ENCODE results near the gene METTL3. TPM values are rescaled to one million over a fixed set of nuclear protein-coding genes. Genes with fewer than 3 reads are reported as not detected.

Gene METTL3
- total and polyA plus RNA-seq, 2 of the 13 experiments (the other 11 are each of a cell fraction or from before 2014, with no cell fraction given), result 123 to 130 TPM

DNA sequence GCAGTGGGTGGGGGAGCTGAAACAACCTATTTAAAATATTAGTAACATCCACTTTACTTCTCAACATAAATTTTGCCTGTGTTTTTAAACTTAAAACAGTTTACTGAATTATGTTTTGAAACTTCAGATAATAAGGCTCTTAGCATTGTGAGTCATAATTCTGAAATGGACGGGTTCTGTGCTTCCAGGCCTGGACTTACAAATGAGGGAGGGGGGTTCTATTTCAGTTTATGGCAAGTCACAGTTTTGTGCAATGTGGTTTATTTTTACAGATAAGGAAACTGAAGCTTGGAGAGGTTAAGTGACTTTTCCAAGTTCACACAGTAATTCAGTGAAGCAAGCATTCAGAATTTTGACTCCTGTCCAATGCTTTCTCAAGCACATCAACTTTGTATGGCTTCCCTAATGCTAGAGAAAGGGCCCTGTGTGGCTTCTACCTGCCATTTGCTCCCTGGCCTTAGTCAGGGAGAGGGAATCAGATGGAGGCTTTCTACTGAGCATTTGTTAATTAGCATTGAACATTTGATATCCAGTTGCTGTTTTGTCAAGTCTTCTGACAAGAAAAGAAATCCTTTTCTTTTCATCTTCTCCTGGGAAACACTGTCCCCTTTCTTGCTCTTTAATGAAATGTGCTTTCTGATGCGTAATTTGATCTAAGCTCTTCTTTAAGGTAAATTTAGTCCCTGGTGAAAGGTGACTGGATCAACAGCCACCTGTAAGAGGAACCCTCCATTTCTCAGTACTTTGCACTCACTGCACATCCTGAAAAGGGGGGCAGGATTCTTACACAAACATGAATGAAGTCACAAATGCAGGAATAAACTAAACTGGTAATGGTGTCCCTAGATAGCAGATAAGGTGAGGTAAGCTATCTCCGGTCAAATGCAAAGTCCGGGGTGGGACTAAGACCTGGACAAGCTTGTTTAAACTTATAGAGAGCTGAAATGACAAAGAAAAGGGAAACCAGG, 17.5 kb upstream of the METTL3 start (continued):
- TF ChIP-seq, protein P1, sequence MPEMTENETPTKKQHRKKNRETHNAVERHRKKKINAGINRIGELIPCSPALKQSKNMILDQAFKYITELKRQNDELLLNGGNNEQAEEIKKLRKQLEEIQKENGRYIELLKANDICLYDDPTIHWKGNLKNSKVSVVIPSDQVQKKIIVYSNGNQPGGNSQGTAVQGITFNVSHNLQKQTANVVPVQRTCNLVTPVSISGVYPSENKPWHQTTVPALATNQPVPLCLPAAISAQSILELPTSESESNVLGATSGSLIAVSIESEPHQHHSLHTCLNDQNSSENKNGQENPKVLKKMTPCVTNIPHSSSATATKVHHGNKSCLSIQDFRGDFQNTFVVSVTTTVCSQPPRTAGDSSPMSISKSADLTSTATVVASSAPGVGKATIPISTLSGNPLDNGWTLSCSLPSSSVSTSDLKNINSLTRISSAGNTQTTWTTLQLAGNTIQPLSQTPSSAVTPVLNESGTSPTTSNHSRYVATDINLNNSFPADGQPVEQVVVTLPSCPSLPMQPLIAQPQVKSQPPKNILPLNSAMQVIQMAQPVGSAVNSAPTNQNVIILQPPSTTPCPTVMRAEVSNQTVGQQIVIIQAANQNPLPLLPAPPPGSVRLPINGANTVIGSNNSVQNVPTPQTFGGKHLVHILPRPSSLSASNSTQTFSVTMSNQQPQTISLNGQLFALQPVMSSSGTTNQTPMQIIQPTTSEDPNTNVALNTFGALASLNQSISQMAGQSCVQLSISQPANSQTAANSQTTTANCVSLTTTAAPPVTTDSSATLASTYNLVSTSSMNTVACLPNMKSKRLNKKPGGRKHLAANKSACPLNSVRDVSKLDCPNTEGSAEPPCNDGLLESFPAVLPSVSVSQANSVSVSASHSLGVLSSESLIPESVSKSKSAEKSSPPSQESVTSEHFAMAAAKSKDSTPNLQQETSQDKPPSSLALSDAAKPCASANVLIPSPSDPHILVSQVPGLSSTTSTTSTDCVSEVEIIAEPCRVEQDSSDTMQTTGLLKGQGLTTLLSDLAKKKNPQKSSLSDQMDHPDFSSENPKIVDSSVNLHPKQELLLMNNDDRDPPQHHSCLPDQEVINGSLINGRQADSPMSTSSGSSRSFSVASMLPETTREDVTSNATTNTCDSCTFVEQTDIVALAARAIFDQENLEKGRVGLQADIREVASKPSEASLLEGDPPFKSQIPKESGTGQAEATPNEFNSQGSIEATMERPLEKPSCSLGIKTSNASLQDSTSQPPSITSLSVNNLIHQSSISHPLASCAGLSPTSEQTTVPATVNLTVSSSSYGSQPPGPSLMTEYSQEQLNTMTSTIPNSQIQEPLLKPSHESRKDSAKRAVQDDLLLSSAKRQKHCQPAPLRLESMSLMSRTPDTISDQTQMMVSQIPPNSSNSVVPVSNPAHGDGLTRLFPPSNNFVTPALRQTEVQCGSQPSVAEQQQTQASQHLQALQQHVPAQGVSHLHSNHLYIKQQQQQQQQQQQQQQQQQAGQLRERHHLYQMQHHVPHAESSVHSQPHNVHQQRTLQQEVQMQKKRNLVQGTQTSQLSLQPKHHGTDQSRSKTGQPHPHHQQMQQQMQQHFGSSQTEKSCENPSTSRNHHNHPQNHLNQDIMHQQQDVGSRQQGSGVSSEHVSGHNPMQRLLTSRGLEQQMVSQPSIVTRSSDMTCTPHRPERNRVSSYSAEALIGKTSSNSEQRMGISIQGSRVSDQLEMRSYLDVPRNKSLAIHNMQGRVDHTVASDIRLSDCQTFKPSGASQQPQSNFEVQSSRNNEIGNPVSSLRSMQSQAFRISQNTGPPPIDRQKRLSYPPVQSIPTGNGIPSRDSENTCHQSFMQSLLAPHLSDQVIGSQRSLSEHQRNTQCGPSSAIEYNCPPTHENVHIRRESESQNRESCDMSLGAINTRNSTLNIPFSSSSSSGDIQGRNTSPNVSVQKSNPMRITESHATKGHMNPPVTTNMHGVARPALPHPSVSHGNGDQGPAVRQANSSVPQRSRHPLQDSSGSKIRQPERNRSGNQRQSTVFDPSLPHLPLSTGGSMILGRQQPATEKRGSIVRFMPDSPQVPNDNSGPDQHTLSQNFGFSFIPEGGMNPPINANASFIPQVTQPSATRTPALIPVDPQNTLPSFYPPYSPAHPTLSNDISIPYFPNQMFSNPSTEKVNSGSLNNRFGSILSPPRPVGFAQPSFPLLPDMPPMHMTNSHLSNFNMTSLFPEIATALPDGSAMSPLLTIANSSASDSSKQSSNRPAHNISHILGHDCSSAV (CRISPR knock-in tag; IDR thresholded peaks at IDR 0.05; ENCODE audit: borderline replicate concordance), result no peak
- TF ChIP-seq RCOR2 (CRISPR knock-in tag; IDR thresholded peaks at IDR 0.05), result peak; percentile 56; the same call in 1 of the 2 replicates
- peak in 1 of 2 experiments; percentile 80; a peak in 2 of 4 replicates for TF ChIP-seq EP300 (IDR thresholded peaks at IDR 0.05; ENCODE audit: low read depth in 2 of 2, low read length in 2 of 2)
- peak; percentile 62 for TF ChIP-seq EP300 (CRISPR knock-in tag; IDR thresholded peaks at IDR 0.05; ENCODE audit: borderline replicate concordance)
- no peak for TF ChIP-seq ZNF274 (CRISPR knock-in tag; IDR thresholded peaks at IDR 0.05)
- no peak; the same call in 1 of the 2 replicates for TF ChIP-seq ZBTB38 (CRISPR knock-in tag; IDR thresholded peaks at IDR 0.05)
- peak; percentile 18; the same call in 1 of the 2 replicates for TF ChIP-seq ZNF747 (CRISPR knock-in tag; IDR thresholded peaks at IDR 0.05; ENCODE audit: borderline replicate concordance)
- no peak; the same call in 1 of the 2 replicates for TF ChIP-seq JUNB (CRISPR knock-in tag; IDR thresholded peaks at IDR 0.05; ENCODE audit: borderline replicate concordance)
- no peak for TF ChIP-seq ARNT (IDR thresholded peaks at IDR 0.05)
- TF ChIP-seq, protein P2, sequence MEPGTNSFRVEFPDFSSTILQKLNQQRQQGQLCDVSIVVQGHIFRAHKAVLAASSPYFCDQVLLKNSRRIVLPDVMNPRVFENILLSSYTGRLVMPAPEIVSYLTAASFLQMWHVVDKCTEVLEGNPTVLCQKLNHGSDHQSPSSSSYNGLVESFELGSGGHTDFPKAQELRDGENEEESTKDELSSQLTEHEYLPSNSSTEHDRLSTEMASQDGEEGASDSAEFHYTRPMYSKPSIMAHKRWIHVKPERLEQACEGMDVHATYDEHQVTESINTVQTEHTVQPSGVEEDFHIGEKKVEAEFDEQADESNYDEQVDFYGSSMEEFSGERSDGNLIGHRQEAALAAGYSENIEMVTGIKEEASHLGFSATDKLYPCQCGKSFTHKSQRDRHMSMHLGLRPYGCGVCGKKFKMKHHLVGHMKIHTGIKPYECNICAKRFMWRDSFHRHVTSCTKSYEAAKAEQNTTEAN (CRISPR knock-in tag; conservative IDR thresholded peaks at IDR 0.05), result peak; percentile 93
- TF ChIP-seq NFKBIZ (CRISPR knock-in tag; IDR thresholded peaks at IDR 0.05), result no peak
- TF ChIP-seq, protein P3, sequence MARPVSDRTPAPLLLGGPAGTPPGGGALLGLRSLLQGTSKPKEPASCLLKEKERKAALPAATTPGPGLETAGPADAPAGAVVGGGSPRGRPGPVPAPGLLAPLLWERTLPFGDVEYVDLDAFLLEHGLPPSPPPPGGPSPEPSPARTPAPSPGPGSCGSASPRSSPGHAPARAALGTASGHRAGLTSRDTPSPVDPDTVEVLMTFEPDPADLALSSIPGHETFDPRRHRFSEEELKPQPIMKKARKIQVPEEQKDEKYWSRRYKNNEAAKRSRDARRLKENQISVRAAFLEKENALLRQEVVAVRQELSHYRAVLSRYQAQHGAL (CRISPR knock-in tag; IDR thresholded peaks at IDR 0.05; ENCODE audit: not compliant biosample characterization), result peak; percentile 76
- no peak for TF ChIP-seq ZNF296 (CRISPR knock-in tag; conservative IDR thresholded peaks at IDR 0.05)
- no peak for TF ChIP-seq ZNF251 (CRISPR knock-in tag; IDR thresholded peaks at IDR 0.05)
- peak; percentile 90 for TF ChIP-seq MEF2D (CRISPR knock-in tag; IDR thresholded peaks at IDR 0.05)
- peak; percentile 66; the same call in 1 of the 2 replicates for TF ChIP-seq ZNF644 (CRISPR knock-in tag; IDR thresholded peaks at IDR 0.05; ENCODE audit: low read depth)
- TF ChIP-seq, protein P4, sequence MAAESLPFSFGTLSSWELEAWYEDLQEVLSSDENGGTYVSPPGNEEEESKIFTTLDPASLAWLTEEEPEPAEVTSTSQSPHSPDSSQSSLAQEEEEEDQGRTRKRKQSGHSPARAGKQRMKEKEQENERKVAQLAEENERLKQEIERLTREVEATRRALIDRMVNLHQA (CRISPR knock-in tag; IDR thresholded peaks at IDR 0.05), result no peak
- TF ChIP-seq ZNF674 (CRISPR knock-in tag; IDR thresholded peaks at IDR 0.05; ENCODE audit: low read depth), result no peak
- no peak for TF ChIP-seq ZNF550 (CRISPR knock-in tag; IDR thresholded peaks at IDR 0.05; ENCODE audit: borderline replicate concordance)
